ENCODE results near the gene DNAJA3. TPM values are rescaled to one million over a fixed set of nuclear protein-coding genes. Genes with fewer than 3 reads are reported as not detected.
A peak's percentile ranks its signal among the peaks of the same experiment; 100 is the strongest.

Gene DNAJA3
- total and polyA plus RNA-seq, 2 experiments from 2014 or later = 47.2 to 51.0 TPM

DNA sequence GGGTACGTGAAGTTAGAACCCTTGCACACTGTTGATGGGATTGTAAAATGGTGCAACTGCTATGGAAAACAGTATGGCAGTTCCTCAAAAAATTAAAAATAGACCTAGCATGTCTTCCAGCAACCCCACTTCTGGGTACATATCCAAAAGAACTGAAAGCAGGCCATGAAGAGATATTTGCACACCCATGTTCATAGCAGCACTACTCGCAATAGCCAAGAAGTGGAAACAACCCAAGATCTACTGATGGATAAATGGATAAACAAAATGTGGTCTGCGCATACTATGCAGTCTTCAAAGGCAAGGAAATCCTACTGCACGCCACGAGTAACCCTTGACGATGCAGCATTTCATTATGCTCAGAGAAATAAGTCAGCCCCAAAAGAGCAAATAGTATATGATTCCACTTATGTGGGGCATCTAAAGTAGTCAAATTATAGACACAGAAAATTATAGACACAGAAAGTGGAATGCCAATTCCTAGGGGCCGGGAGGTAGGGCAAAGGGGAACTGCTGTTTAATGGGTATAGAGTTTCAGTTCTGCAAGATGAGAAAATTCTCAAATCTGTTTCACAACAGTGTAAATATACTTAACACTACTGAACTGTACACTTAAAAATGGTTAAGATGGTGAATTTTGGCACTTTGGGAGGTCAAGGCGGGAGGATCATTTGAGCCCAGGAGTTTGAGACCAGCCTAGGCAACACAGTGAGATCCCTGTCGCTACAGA is 26.5 kb upstream of the DNAJA3 start:
- TF ChIP-seq EZH2phosphoT487 (IDR thresholded peaks at IDR 0.05; ENCODE audit: insufficient read depth, low read depth) = no peak
- no peak for TF ChIP-seq EZH2 (IDR thresholded peaks at IDR 0.05; ENCODE audit: insufficient read depth, poor library complexity, severe bottlenecking)
- DNase-seq = no peak
- H3K9me2 ChIP-seq (ENCODE audit: insufficient read depth) = no peaks in the 10 kb centered on the region
- 95 to 97% methylated on average over 9 of the region's 9 CpGs for WGBS, 2 experiments (ENCODE audit: low coverage in 1 of 2, low lambda C conversion rate in 2 of 2, missing lambda C conversion rate in 2 of 2)
- H3K79me2 ChIP-seq (ENCODE audit: insufficient read depth) = no peaks in the 10 kb centered on the region
- no peaks in the 10 kb centered on the region for H3F3A ChIP-seq (ENCODE audit: insufficient read depth)
- no peak overlapping the region for H3K27ac ChIP-seq
- no peaks in the 10 kb centered on the region for H3K9me3 ChIP-seq (ENCODE audit: low read depth)
- H3K4me2 ChIP-seq (ENCODE audit: unreplicated experiment) = no peak overlapping the region
- H3K4me3 ChIP-seq = no peak overlapping the region
- no peaks in the 10 kb centered on the region for H3K4me1 ChIP-seq (ENCODE audit: insufficient read depth)
- in situ Hi-C loops (cut with MboI) = no loop called here
- no peak overlapping the region for H2AFZ ChIP-seq
- H3K27me3 ChIP-seq (replicated peaks; ENCODE audit: insufficient read depth) = no peaks in the 10 kb centered on the region
- H3K36me3 ChIP-seq (ENCODE audit: low read depth) = peaks cover 6% of the 10 kb centered on the region; the same call in 1 of the 2 replicates
- no peaks in the 10 kb centered on the region for H4K20me1 ChIP-seq (ENCODE audit: insufficient read depth)
- no peak overlapping the region for H3K9ac ChIP-seq

GRCh38 chr16:4401094-4401501 is 24.6 kb upstream of the DNAJA3 start:
- DNase-seq = no peak

DNA sequence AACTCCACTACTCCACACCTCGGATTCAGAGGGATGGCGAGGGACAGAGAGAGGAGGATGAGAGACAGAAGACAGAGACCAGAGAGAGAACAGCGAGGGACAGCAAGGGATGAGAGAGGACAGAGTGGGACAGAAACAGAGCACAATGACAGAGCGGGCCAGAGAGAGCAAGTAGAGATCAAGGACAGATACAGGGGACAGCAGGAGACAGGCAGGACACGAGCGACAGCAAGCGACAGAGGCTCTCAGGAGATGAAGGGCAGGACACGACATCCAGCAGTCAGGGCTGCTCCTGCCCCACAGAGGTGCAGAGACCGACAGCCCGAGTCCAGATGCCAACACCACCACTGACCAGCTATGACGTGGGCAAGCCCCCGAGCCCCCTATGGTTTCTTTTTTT is 24.2 kb upstream of the DNAJA3 start:
- TF ChIP-seq EZH2phosphoT487 (IDR thresholded peaks at IDR 0.05; ENCODE audit: insufficient read depth, low read depth) = no peak
- no peak for TF ChIP-seq EZH2 (IDR thresholded peaks at IDR 0.05; ENCODE audit: insufficient read depth, poor library complexity, severe bottlenecking)
- Histone ChIP-seq H3K27ac (no peak overlapping the region), H3K4me1 (ENCODE audit: insufficient read depth) (no peaks in the 10 kb centered on the region), H4K20me1 (ENCODE audit: insufficient read depth) (no peaks in the 10 kb centered on the region), H3K9me3 (ENCODE audit: low read depth) (no peaks in the 10 kb centered on the region), H2AFZ (no peak overlapping the region), H3K36me3 (ENCODE audit: low read depth) (peaks cover 3% of the 10 kb centered on the region; the same call in 1 of the 2 replicates), H3K79me2 (ENCODE audit: insufficient read depth) (no peaks in the 10 kb centered on the region), H3K27me3 (replicated peaks; ENCODE audit: insufficient read depth) (no peaks in the 10 kb centered on the region), H3K4me3 (no peak overlapping the region), H3K9ac (no peak overlapping the region), H3K4me2 (ENCODE audit: unreplicated experiment) (no peak overlapping the region), H3K9me2 (ENCODE audit: insufficient read depth) (no peaks in the 10 kb centered on the region), H3F3A (ENCODE audit: insufficient read depth) (no peaks in the 10 kb centered on the region)
- no peak for DNase-seq
- WGBS, 2 experiments (ENCODE audit: low coverage in 1 of 2, low lambda C conversion rate in 2 of 2, missing lambda C conversion rate in 2 of 2) = 97% methylated on average over 12 of the region's 12 CpGs
- in situ Hi-C loops (cut with MboI) = loop anchor here (10.0 kb wide), 1 partner anchor 47 kb away; the partner anchor contains the start of gene PAM16

More at GRCh38 chr16:4401094-4401501, 24.6 kb upstream of the DNAJA3 start:
- Histone ChIP-seq H3K27me3 (replicated peaks; ENCODE audit: insufficient read depth) (no peaks in the 10 kb centered on the region), H3K79me2 (ENCODE audit: insufficient read depth) (no peaks in the 10 kb centered on the region), H3K9me3 (ENCODE audit: low read depth) (no peaks in the 10 kb centered on the region), H3K27ac (no peak overlapping the region), H3K9ac (no peak overlapping the region), H3K36me3 (ENCODE audit: low read depth) (peaks cover 6% of the 10 kb centered on the region; the same call in 1 of the 2 replicates), H3F3A (ENCODE audit: insufficient read depth) (no peaks in the 10 kb centered on the region), H3K4me2 (ENCODE audit: unreplicated experiment) (no peak overlapping the region), H3K4me1 (ENCODE audit: insufficient read depth) (no peaks in the 10 kb centered on the region), H2AFZ (no peak overlapping the region), H3K9me2 (ENCODE audit: insufficient read depth) (no peaks in the 10 kb centered on the region), H3K4me3 (no peak overlapping the region), H4K20me1 (ENCODE audit: insufficient read depth) (no peaks in the 10 kb centered on the region)
- no peak for TF ChIP-seq EZH2phosphoT487 (IDR thresholded peaks at IDR 0.05; ENCODE audit: insufficient read depth, low read depth)
- no peak for TF ChIP-seq EZH2 (IDR thresholded peaks at IDR 0.05; ENCODE audit: insufficient read depth, poor library complexity, severe bottlenecking)
- WGBS, 2 experiments (ENCODE audit: low coverage in 1 of 2, low lambda C conversion rate in 2 of 2, missing lambda C conversion rate in 2 of 2) = 98% methylated on average over 12 of the region's 12 CpGs
- in situ Hi-C loops (cut with MboI) = loop anchor here (10.0 kb wide), 1 partner anchor 46 kb away; the partner anchor contains the start of gene PAM16

- H3K4me3 ChIP-seq = no peak overlapping the region
- H2AFZ ChIP-seq = peak overlapping the region; percentile 40; the same call in 1 of the 2 replicates
- no peaks in the 10 kb centered on the region for H3K27me3 ChIP-seq (replicated peaks; ENCODE audit: insufficient read depth)
- H3K27ac ChIP-seq = no peak overlapping the region
- TF ChIP-seq EZH2 (IDR thresholded peaks at IDR 0.05; ENCODE audit: insufficient read depth, poor library complexity, severe bottlenecking) (no peak), EZH2phosphoT487 (IDR thresholded peaks at IDR 0.05; ENCODE audit: insufficient read depth, low read depth) (no peak)
- no peaks in the 10 kb centered on the region for H3F3A ChIP-seq (ENCODE audit: insufficient read depth)
- in situ Hi-C loops (cut with MboI) = loop anchor here (10.0 kb wide), 1 partner anchor 48 kb away; the partner anchor contains the start of gene PAM16
- H3K9me3 ChIP-seq (ENCODE audit: low read depth) = no peaks in the 10 kb centered on the region
- no peak overlapping the region for H3K4me2 ChIP-seq (ENCODE audit: unreplicated experiment)
- H3K4me1 ChIP-seq (ENCODE audit: insufficient read depth) = no peaks in the 10 kb centered on the region
- H4K20me1 ChIP-seq (ENCODE audit: insufficient read depth) = no peaks in the 10 kb centered on the region
- peaks cover 3% of the 10 kb centered on the region; the same call in 1 of the 2 replicates for H3K36me3 ChIP-seq (ENCODE audit: low read depth)
- peak; percentile 87 for DNase-seq
- H3K79me2 ChIP-seq (ENCODE audit: insufficient read depth) = no peaks in the 10 kb centered on the region
- no peaks in the 10 kb centered on the region for H3K9me2 ChIP-seq (ENCODE audit: insufficient read depth)
- peak overlapping the region; percentile 27; the same call in 1 of the 2 replicates for H3K9ac ChIP-seq
- 15% methylated on average over 27 to 28 of the region's 29 CpGs for WGBS, 2 experiments (ENCODE audit: low coverage in 1 of 2, low lambda C conversion rate in 2 of 2, missing lambda C conversion rate in 2 of 2)
Observed at GRCh38 chr16:4402439-4403132, 23.1 kb upstream of the DNAJA3 start.
